CD4-positive, alpha-beta T cell treated with Interleukin-17A for 1 hour (primary cell): ENCODE results near the gene ATF7IP.

ENCODE experiments used
- DNase-seq: peaks from one replicate; pipeline ENCODE4 v3.0.0-alpha.2; 2020

The ATF7IP gene

DNA sequence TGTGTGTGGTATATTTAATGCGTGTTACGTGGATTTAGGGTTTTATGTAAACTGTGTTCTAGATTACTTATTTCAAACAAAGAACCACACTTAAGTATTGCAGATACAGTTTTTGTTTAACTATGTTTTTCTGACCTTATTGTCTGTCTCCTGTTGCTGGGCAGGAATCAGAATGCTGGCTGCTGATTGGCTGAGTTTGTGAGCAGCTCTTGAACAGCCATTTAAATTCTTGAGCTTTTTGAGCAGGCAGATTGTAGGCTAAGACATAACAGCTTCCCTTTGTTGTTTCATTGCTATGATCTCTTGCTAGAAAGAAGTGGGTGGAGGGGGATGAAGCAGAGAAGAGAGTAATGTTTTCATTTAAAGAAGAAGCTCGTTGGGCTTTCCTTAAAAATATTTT, 52.2 kb downstream of the ATF7IP start:
- peak; percentile 91 for DNase-seq

DNA sequence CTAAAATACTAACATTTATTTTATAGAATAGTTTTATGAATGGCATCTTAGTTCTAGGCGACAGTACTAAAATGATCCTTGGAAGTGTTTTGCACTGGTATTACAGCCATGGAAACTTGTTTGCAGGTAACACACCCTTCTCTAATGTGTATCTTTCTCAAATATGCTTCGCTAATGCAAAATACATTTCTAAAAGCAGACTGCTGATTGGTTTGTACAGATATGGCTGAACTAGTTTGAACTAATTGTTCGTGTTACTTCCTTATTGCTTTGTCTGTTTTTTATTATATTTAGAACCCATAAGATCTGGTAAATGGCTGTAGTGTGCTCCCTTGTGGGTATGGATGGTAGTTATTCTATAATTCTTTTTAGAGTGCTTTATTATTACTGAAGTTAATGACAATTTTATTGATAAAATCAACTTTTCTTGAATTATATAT, 53.0 kb downstream of the ATF7IP start:
- DNase-seq, result peak; percentile 77

DNA sequence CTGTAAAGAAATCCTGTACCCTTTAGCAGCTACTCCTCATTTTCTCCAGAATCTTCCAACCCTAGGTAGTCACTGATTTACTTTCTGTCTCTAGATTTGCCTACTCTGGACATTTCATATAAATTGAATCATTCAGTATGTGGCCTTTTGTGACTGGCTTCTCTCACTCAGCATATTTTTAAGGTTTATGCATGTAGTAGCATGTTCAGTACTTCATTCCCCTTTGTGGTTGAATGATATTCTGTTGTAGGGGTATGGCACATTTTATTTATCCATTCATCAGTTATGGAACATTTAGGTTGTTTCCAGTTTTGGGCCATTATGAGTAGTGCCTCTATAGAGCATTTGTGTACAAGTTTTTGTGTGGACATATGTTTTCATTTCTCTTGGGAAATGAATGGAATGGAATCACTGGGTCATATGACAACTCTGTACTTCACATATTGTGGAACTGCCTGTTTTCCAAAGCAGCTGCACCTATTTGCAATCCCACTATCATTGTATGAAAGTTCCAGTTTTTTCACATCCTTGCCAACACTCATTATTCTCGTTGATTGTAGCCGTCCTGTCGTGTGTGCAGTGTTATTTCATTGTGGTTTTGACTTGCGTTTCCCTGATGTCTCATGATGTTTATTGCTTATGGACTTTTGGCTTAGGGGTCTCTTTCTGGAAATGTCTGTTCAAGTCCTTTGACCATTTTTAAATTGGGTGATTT, 57.2 kb downstream of the ATF7IP start:
- DNase-seq, result no peak

DNA sequence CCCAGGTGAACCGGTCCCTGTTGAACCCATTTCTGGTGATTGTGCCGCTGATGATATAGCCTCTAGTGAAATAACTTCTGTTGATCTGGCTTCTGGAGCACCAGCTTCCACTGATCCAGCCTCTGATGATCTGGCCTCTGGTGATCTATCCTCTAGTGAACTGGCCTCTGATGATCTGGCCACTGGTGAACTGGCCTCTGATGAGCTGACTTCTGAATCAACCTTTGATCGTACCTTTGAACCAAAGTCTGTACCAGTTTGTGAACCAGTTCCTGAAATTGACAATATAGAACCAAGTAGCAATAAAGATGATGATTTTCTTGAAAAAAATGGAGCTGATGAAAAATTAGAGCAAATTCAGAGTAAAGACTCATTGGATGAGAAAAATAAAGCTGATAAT, 59.1 kb downstream of the ATF7IP start:
- no peak for DNase-seq

DNA sequence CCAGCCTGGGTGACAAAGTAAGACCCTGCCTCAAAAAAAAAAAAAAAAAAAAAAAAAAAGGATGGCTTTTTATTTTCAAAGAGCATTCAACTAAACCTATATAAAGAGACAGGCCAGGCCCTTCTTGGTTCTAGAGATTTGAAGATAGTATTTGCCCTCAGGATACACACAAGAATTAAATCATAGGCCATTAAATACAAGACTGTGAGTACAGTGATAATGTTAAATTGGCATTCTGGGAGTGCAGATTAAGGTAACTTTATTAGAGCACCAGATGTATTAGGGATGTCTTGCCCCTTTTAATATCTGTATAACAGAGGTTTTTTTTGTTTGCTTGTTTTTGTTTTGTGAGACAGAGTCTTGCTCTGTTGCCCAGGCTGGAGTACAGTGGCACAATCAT, 61.3 kb downstream of the ATF7IP start:
- DNase-seq, result no peak

DNA sequence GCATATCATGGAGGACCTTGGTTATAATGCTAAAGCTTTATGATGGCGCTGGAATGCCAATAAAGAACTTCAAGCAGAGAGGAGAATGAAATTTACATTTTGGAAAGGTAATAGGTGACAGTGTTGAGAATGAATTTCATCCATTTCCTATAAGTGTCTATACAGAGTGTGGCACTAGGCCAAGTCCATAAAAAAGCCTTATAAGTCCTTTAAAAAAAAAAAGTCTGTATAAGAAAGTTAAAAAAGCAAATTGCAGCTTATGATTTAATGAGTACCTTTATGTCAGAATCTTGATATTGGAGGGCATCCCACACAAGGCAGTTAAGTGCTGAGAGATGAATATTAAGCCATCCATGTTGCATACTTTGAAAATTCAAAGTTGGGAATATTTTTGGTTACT, 62.4 kb downstream of the ATF7IP start:
- DNase-seq, result no peak

DNA sequence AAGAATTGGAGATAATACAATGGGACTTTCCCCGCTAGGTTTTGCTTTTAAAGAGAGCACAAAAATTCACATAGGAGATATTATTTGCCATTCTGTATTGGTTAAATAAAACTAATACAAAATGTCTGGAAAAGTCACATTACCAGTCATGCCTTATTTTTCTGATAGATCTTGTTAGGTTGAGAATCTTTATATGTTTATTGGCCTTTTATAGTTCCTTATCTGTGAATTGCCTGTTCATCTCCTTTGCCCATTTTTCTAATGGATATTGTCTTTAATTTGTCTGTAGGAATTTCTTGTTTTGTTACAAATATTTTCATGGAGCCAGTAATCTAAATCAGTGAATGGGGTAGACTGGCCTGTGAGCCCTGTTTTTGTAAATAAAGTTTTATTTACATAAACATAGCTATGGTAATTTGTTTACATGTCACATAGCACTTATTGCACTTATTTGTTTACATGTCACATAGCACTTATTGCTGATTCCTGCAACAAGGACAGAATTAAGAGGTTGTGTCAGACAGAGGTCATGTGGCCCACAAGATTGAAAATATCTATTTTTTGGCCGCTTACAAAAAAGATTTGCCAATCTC, 65.0 kb downstream of the ATF7IP start:
- DNase-seq, result no peak

DNA sequence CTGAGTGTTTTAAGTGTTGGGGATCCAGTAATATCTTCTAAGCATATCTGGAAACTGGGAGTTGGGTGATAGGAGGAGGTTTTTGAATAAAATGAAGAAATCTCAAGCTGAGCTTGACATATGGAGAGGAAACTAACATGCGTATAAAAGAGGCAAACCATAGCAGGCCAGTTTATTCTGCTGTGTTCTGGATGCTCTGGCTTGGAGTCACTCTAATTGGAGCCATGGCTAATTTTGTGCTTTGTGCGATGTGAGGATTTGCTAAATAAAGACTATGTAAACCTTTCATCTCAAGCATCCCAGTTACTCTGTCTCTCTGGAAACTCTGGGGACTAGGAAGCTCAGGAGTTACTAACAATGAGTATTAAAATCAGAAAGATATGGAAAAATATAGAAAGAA, 66.5 kb downstream of the ATF7IP start:
- DNase-seq, result no peak

DNA sequence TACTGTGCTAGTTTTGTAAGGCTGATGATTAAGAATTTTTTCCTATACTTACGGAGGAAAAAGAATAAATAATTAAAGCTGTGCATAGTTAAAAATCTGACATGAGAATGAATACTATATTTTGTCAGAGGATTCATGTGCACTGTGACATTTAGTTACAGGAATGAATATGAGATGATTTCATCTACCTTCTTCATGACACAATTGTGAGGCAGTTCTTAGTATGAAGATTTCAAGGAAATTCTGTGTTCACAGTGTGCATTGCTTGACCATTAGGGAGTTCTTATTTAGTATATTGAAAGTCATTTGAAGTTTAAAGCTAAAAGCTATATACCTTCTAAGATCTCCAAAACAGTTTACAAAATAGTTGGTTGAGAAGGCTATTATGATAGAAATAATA, 70.1 kb downstream of the ATF7IP start:
- no peak for DNase-seq

DNA sequence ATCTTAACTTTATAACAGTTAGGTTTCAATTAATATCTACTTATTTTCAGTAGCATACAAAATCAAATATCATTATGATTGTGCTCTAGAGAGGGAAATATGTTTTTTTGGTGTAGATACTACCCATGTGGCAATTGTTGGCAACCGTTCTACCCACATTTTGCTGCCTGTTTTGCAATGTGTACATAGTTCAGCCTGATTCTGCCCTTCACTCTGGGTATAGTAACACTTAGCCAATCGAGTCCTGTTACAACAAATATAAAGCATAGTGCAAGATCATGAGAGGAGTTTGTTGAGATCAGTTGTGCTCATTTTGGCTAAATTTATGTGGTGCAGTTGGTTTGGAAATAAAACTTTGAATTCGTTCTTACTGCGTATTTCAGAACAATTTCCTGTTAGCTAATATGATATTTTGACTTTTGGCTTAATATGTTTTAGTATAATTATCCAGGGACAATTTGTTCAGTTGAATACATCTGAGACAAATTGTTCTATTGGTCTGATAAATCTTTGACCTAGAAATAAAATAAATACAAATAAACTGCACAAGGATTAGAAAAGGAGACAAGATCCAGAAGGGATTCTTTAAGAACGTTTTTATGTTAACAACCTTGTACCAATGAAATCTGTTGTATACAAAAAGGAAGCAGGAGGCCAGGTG, 76.9 kb downstream of the ATF7IP start:
- DNase-seq, result no peak

DNA sequence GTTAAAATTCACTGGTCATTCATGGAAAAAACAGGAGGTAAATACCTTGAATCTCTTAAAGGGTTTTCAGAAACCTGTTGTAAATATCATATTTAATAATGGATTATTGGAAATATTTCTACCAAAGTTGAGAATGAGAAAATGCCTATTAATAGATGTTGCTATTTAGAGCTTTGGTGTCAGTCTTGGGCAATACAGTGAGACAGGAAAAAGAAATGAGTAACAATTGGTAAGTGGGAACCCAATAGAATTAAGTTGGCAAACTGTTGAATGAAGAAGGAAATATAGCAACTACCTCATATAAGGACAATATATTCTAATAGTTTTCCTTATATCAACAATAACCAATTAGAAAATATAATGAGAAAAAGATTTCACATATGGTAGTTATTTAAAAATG, 78.0 kb downstream of the ATF7IP start:
- DNase-seq, result no peak

DNA sequence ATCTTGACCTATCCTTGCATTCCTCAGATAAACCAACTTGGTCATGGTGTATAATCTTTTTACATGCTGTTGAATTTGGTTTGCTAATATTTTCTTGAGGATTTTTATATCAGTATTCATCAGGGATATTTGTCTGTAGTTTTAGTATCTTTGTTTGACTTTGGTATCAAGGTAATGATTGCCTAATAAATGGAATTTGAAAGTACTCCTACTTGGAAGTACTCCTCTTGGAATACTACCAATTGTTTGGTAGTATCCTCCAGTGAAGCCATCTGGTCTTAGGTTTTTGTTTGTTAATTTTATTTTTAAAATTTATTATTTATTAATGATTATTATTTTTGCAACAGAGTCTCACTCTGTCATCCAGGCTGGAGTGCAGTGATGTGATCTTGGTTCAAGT, 85.0 kb downstream of the ATF7IP start:
- no peak for DNase-seq

DNA sequence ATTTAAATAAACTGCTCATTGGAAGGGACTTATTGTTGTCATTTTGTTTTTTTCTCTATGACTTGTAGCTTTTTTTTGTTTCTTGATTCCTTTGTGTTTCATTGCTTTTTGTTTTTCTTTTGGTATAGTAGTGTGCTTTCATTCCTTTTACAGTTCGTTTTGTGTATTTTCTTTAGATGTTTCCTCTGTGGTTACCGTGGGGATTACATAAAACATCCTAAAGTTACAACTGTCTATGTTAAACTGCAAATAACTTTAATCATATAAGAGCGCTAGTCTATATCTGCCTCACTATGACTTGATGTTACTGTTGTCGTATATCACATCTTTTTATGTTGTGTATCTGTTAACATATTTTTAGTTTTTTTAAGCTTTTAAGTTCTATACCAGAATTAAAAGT, 86.9 kb downstream of the ATF7IP start:
- no peak for DNase-seq

DNA sequence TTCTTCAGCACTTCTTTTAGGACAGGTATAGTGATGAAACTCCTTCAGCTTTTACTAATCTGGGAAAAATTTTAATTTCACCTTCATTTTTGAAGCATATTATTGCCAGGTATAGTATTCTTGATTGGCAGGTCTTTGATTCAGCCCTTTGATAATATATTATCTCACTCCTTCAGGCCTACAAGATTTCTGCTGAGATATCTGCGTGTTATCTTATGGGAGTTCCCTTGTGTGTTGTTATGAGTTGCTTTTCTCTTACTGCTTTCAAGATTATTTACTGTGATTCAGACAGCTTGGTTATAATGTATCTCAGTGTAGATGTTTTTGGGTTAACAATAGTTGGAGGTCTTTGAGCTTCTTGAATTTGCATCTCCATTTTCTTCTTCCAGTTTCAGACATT, 87.4 kb downstream of the ATF7IP start:
- no peak for DNase-seq

DNA sequence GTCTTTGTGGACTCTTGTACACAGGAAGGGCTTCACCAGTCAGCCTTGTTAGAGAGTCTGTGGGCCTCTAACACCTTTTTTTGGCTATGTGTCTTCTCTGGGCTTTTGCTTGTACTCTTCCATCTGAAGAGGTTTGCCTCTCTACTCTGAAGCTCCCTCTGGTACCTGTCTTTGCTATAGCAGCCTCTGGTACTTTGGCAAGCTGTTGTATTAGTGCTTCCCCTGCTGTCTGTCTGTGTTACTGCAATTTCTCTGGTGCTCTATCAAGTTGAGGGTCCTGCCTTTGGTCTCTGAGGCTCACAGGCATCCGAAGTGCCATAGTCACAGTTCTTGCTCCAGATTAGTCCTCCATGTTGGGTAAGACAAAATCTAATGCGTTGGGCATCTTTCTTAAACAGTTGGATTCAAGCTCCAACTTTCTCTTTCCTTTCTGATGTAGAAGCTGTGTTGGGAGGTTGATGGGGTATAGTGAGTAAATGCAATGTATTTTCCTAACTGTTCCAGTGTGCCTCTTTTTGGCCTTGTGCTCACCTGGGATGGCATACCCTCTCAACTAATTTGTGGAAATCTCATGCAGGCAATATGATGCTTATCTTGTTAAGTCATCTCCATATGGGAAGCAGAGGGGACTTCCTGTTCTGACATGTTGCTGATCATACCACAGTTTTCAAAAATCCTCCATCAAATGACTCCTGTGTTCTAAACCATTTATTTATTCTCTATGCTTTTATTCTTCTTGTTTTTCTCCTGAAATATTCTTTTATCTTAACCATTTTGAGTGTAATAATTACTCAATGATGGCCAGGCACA, 88.8 kb downstream of the ATF7IP start:
- peak; percentile 61 for DNase-seq

DNA sequence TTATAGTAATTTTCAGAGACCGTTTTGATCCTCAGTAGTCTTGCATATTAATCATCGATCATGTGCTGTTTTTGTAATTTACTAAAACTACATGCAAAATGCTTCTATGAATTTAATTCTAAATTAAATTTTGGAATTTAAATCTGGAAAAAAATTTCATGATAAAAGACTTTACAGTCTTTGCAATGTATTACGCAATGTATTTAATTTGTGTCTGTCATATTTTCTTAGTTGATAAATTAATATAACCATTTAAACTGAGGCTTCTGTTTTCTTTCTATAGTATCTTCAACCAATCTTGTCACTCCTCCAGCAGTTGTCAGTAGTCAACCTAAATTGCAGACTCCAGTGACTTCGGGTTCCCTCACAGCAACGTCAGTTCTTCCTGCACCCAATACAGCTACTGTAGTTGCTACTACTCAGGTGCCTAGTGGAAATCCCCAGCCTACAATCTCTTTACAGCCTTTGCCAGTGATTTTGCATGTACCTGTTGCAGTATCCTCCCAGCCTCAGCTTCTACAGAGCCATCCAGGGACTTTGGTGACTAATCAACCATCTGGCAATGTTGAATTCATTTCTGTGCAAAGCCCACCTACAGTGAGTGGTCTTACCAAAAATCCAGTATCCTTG, 94.8 kb downstream of the ATF7IP start:
- DNase-seq, result no peak

DNA sequence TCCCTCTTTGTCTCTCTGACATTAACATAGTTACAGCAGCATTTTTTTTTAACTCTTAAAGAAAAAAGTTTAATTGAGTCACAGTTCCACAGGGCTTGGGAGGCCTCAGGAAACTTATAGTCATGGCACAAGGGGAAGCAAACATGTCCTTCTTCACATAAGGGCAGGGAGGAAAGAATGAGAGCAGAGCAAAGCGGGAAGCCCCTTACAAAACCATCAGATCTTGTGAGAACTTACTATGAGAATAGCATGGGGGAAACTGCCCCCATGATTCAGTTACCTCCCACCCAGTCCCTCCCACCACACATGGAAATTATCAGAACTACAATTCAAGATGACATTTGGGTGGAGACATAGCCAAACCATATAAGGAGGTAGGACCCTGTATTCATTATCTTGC, 106.0 kb downstream of the ATF7IP start:
- DNase-seq, result no peak

DNA sequence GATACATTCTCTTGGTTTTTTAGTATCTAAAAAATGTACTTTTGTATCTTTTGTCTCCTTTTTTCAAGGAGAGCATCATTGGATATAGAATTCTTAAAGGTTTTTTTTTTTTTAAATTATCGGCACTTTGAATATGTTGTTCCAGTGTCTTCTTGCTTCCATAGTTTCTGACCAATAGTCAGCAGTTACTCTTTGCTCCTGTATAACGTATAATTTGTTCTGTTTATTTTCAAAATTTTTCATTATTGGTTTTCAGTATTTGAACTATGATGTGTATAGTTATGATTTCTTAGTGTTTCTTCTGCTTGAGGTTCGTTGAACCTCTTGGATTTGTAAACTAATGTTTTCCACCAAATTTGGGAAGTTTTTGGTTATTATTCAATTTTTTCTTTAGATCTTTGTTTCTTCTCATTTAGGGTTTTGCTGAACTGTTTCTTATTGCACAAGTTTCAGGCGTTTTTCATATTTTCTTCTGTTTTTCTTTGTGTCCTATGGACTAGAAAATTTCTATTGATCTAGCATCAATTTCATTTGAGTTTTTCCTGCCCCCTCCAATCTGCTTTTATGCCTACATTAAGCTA, 108.3 kb downstream of the ATF7IP start:
- DNase-seq, result no peak

DNA sequence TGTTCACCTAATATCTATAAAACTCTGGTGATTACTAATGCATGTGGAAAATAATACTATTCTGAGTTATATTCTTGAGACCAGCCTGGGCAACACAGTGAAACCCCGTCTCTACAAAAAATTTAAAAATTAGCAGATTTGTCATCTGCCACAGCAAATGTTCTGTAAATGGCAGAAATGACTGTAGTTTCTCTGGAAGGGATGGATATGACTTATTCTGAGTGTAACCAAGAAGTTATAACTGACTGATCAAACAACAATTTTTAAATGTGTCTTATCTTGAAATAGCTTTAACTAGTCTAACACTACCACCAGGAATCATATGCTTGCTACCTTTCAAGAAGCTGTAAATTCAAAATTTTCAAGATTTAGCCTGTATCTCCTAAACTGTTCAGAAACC, 113.5 kb downstream of the ATF7IP start:
- DNase-seq, result no peak

DNA sequence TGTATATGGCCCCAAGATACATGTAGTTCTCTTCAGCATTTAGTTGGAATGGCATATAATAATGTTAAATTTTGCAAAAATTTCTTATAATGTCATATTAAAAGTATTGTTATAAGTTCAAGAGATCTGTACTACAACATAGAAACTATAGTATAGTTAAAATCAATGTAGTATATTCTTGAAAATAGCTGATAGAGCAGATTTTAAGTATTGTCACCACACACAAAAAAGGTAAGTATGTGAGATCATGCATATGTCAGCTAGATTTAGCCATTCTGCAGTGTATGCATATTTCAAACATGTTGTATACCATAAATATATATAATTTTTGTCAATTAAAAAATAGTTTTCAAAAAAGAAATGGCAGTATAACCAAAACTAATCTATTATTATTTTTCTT, 115.7 kb downstream of the ATF7IP start:
- DNase-seq, result no peak

DNA sequence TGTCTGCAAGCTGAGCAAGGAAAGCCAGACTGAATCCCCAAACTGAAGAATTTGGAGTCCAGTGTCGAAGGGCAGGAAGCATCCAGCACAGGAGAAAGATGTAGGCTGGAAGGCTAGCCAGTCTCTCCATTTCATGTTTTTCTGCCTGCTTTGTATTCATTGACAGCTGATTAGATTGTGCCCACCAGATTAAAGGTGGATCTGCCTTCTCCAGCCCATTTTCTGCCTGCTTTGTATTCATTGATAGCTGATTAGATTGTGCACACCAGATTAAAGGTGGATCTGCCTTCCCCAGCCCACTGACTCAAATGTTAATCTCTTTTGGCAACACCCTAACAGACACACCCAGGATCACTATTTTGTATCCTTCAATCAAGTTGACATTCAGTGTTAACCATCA, 116.9 kb downstream of the ATF7IP start:
- no peak for DNase-seq

DNA sequence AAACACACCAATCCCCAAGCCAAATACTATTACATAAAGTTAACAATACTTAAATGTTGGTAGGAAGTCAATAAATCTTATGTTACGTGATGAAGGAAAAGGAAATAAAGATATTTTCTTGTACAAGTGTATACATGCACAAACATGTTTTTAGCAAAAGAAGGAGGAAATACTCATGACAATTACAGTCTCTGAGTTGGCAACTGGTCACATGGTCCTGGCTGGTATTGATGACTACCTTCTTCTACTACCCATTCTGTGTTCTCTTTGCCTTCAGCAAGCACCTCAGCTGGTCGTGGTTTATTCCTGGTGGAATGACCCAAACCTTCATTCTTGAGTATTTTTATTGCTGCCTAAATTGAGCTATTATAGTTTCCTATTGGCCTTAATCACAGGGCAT, 117.4 kb downstream of the ATF7IP start:
- DNase-seq, result no peak

DNA sequence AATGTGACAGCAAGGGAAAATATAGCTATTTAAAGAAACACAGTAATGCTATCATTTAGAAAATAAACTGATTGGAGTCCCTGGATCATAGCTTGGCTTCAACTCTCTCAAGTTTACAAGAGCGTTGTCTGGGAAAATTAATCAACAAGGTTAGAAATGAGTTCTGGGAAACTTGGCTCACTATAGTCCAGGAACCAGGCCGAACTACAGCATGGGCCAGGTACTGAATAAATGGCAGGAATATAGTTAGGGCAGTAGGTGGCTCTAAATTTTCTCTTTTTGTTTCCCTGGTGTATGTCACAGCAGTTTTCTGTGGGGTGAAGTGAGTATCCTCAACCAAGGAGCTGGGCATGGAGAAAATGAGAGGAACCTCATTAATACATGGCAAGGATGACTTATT, 129.8 kb downstream of the ATF7IP start:
- DNase-seq, result no peak
